Stimulated activated CD8-positive, alpha-beta memory T cell treated with anti-CD3 and anti-CD28 coated beads, Interleukin-2, amount 100 ng/mL, for 1 hour (primary cell): ENCODE results near the gene HMCN1.

ENCODE experiments used
- DNase-seq, 2 donors: peaks; one replicate each; pipeline ENCODE4 v3.0.0-alpha.2; 2020; ENCODE audit warnings: low read depth in 2 of 2

HMCN1 gene

GRCh38 chr1:185804608-185805007 is 70.4 kb downstream of the HMCN1 start:
- DNase-seq, result no peak

- DNase-seq, result no peak
Measured at GRCh38 chr1:185807275-185807674, 73.1 kb downstream of the HMCN1 start.

- DNase-seq, result no peak
Measured at GRCh38 chr1:185808631-185809030, 74.4 kb downstream of the HMCN1 start.

- DNase-seq, result no peak
Measured at GRCh38 chr1:185811073-185811709, 77.0 kb downstream of the HMCN1 start.

GRCh38 chr1:185812934-185813333 is 78.7 kb downstream of the HMCN1 start:
- no peak for DNase-seq

- DNase-seq, result no peak
Measured at GRCh38 chr1:185813401-185813979, 79.3 kb downstream of the HMCN1 start.

GRCh38 chr1:185816460-185816859 is 82.3 kb downstream of the HMCN1 start:
- no peak for DNase-seq

- no peak for DNase-seq
Measured at GRCh38 chr1:185819798-185820197, 85.6 kb downstream of the HMCN1 start.

GRCh38 chr1:185821612-185822385 is 87.6 kb downstream of the HMCN1 start:
- no peak for DNase-seq

- DNase-seq, result no peak
Measured at GRCh38 chr1:185823467-185823866, 89.3 kb downstream of the HMCN1 start.

GRCh38 chr1:185824106-185824505 is 89.9 kb downstream of the HMCN1 start:
- no peak for DNase-seq

GRCh38 chr1:185825556-185825955 is 91.4 kb downstream of the HMCN1 start:
- no peak for DNase-seq

GRCh38 chr1:185834371-185834905 is 100.2 kb downstream of the HMCN1 start:
- no peak for DNase-seq

GRCh38 chr1:185835191-185835590 is 101.0 kb downstream of the HMCN1 start:
- DNase-seq, result no peak

- no peak for DNase-seq
Measured at GRCh38 chr1:185837711-185838110, 103.5 kb downstream of the HMCN1 start.

- no peak for DNase-seq
Measured at GRCh38 chr1:185838111-185838510, 103.9 kb downstream of the HMCN1 start.

- DNase-seq, result no peak
Measured at GRCh38 chr1:185840880-185841279, 106.7 kb downstream of the HMCN1 start.

GRCh38 chr1:185843297-185843869 is 109.2 kb downstream of the HMCN1 start:
- DNase-seq, result no peak

GRCh38 chr1:185843986-185844385 is 109.8 kb downstream of the HMCN1 start:
- DNase-seq, result no peak

- DNase-seq, result no peak
Measured at GRCh38 chr1:185846672-185847444, 112.7 kb downstream of the HMCN1 start.

GRCh38 chr1:185849014-185849413 is 114.8 kb downstream of the HMCN1 start:
- no peak for DNase-seq

- DNase-seq, result no peak
Measured at GRCh38 chr1:185850366-185850765, 116.2 kb downstream of the HMCN1 start.
